Neural cell (in vitro differentiated cells): ENCODE data around the gene SIPA1. TPM values are rescaled to one million over a fixed set of nuclear protein-coding genes. Genes with fewer than 3 reads are reported as not detected.

Experiments
- H2AFZ ChIP-seq: fragments of 200-600, 300-800 bp; sonication (generic), shearing (Covaris generic); 2 replicates; pipeline ENCODE4 v1.6.0; 2014; ENCODE audit warnings: low read depth, mild to moderate bottlenecking, antibody characterized with exemption, low read length, moderate library complexity
- H3F3A ChIP-seq: fragments of 200-600 bp; shearing (Covaris generic); 2 replicates; pipeline ENCODE4 v1.6.1; 2016; ENCODE audit warnings: mild to moderate bottlenecking, moderate library complexity, mixed read lengths, antibody characterized with exemption, low read length; ENCODE audit not compliant: insufficient read depth, poor library complexity, severe bottlenecking
- H3K27ac ChIP-seq: fragments of 200-600, 300-800 bp; sonication (generic), shearing (Covaris generic); 2 replicates; pipeline ENCODE4 v1.5.1; 2014; ENCODE audit warnings: mild to moderate bottlenecking, low read length, moderate library complexity
- H3K27me3 ChIP-seq: fragments of 300-800, 200-600 bp; sonication (generic), shearing (Covaris generic); 2 replicates; pipeline ENCODE4 v1.6.0; 2014; ENCODE audit warnings: mild to moderate bottlenecking, low read depth, low read length, moderate library complexity; ENCODE audit not compliant: insufficient read depth
- H3K36me3 ChIP-seq: fragments of 300-800, 200-600 bp; sonication (generic), shearing (Covaris generic); 2 replicates; pipeline ENCODE4 v1.5.1; 2014; ENCODE audit warnings: mild to moderate bottlenecking, antibody characterized with exemption, low read length, moderate library complexity; ENCODE audit not compliant: insufficient read depth
- H3K4me2 ChIP-seq: fragments of 300-800, 200-600 bp; sonication (generic), shearing (Covaris generic); 2 replicates; pipeline ENCODE4 v1.6.0; 2014; ENCODE audit warnings: mild to moderate bottlenecking, low read length
- H3K4me3 ChIP-seq: fragments of 300-800, 200-600 bp; sonication (generic), shearing (Covaris generic); 2 replicates; pipeline ENCODE4 v1.5.1; 2014; ENCODE audit warnings: mild to moderate bottlenecking, low read length, moderate library complexity
- H3K79me2 ChIP-seq: fragments of 200-600 bp; shearing (Covaris generic); replicated peaks from 2 replicates; pipeline ENCODE4 v1.6.0; 2014; ENCODE audit warnings: mild to moderate bottlenecking, low read length, moderate library complexity; ENCODE audit not compliant: insufficient read depth
- H3K9ac ChIP-seq: fragments of 300-800, 200-600 bp; sonication (generic), shearing (Covaris generic); 2 replicates; pipeline ENCODE4 v1.6.1; 2016; ENCODE audit warnings: mild to moderate bottlenecking, low read length, mixed read lengths
- H3K9me2 ChIP-seq: fragments of 200-600 bp; shearing (Covaris generic); 2 replicates; pipeline ENCODE4 v1.6.1; 2016; ENCODE audit warnings: mild to moderate bottlenecking, low read length, mixed read lengths; ENCODE audit not compliant: insufficient read depth
- H3K9me3 ChIP-seq: fragments of 200-600, 300-800 bp; sonication (generic), shearing (Covaris generic); 2 replicates; pipeline ENCODE4 v1.6.1; 2016; ENCODE audit warnings: mild to moderate bottlenecking, mixed run types, low read length, moderate library complexity, mixed read lengths
- H4K20me1 ChIP-seq: fragments of 200-600 bp; shearing (Covaris generic); 2 replicates; pipeline ENCODE4 v1.6.1; 2016; ENCODE audit warnings: mild to moderate bottlenecking, mixed run types; ENCODE audit not compliant: insufficient read depth
- CTCF ChIP-seq: fragments of 450-650 bp; IDR thresholded peaks from 2 replicates; pipeline ENCODE4 v1.5.1; 2014; ENCODE audit warnings: antibody characterized with exemption, mild to moderate bottlenecking, moderate library complexity; ENCODE audit not compliant: poor library complexity, severe bottlenecking
- EP300 ChIP-seq: fragments of 450-650 bp; conservative IDR thresholded peaks from 2 replicates; pipeline ENCODE4 v1.6.1; 2014; ENCODE audit warnings: antibody characterized with exemption, mild to moderate bottlenecking, moderate library complexity; ENCODE audit not compliant: poor library complexity, severe bottlenecking
- EZH2 ChIP-seq: fragments of 200-600, 300-800 bp; shearing (Covaris generic), sonication (generic); IDR thresholded peaks from 2 replicates; pipeline ENCODE4 v1.6.1; 2014; ENCODE audit warnings: antibody characterized with exemption, low read length, borderline replicate concordance, mild to moderate bottlenecking; ENCODE audit not compliant: insufficient read depth, poor library complexity, severe bottlenecking
- MXI1 ChIP-seq: fragments of 450-650 bp; conservative IDR thresholded peaks from 2 replicates; pipeline ENCODE4 v1.6.1; 2014; ENCODE audit warnings: antibody characterized with exemption, mild to moderate bottlenecking; ENCODE audit not compliant: poor library complexity, severe bottlenecking
- POLR2AphosphoS5 ChIP-seq: IDR thresholded peaks from 2 replicates; pipeline ENCODE4 v1.6.1; 2012
- RAD21 ChIP-seq: fragments of 450-650 bp; conservative IDR thresholded peaks from 2 replicates; pipeline ENCODE4 v1.6.1; 2014; ENCODE audit warnings: antibody characterized with exemption, mild to moderate bottlenecking, moderate library complexity
- REST ChIP-seq: IDR thresholded peaks from 2 replicates; pipeline ENCODE4 v1.6.1; 2012; ENCODE audit warnings: borderline replicate concordance
- SMC3 ChIP-seq: fragments of 450-650 bp; conservative IDR thresholded peaks from 2 replicates; pipeline ENCODE4 v1.6.1; 2014; ENCODE audit warnings: antibody characterized with exemption, mild to moderate bottlenecking, moderate library complexity; ENCODE audit not compliant: poor library complexity
- TAF1 ChIP-seq: IDR thresholded peaks from 2 replicates; pipeline ENCODE4 v1.6.1; 2012; ENCODE audit warnings: low read depth
- polyA plus RNA-seq: library from polyadenylated mRNA; depleted of rRNA; stranded (reverse); fragments of >200 nt; gene quantifications from 2 replicates; pipeline ENCODE4 v1.2.3, GENCODE V29; 2014

The SIPA1 gene
- polyA plus RNA-seq, 1 donor from 2014 or later: 6.5 TPM

- no peaks in the 10 kb centered on the region for H3K9me3 ChIP-seq
- H3K27me3 ChIP-seq: peaks cover 14% of the 10 kb centered on the region
- no peaks in the 10 kb centered on the region for H3K9me2 ChIP-seq
- H3K4me3 ChIP-seq: no peak overlapping the region
- no peaks in the 10 kb centered on the region for H4K20me1 ChIP-seq
- H3F3A ChIP-seq: no peaks in the 10 kb centered on the region
- no peak overlapping the region for H2AFZ ChIP-seq
- H3K36me3 ChIP-seq: no peaks in the 10 kb centered on the region
- no peak overlapping the region for H3K9ac ChIP-seq
- TF ChIP-seq CTCF (no peak), SMC3 (no peak), REST (no peak), EP300 (no peak), RAD21 (no peak), EZH2 (no peak), TAF1 (no peak), MXI1 (no peak), POLR2AphosphoS5 (no peak)
- H3K4me2 ChIP-seq: no peak overlapping the region
- no peak overlapping the region for H3K27ac ChIP-seq
- H3K79me2 ChIP-seq: no peaks in the 10 kb centered on the region
Measured at GRCh38 chr11:65646288-65646957, 8.5 kb downstream of the SIPA1 start.

GRCh38 chr11:65646958-65647701, 9.2 kb downstream of the SIPA1 start:
- H3K27me3 ChIP-seq: peaks cover 14% of the 10 kb centered on the region
- H4K20me1 ChIP-seq: no peaks in the 10 kb centered on the region
- no peaks in the 10 kb centered on the region for H3K36me3 ChIP-seq
- H3K4me2 ChIP-seq: no peak overlapping the region
- H3K9me3 ChIP-seq: no peaks in the 10 kb centered on the region
- no peak overlapping the region for H3K27ac ChIP-seq
- no peaks in the 10 kb centered on the region for H3F3A ChIP-seq
- no peaks in the 10 kb centered on the region for H3K79me2 ChIP-seq
- H3K4me3 ChIP-seq: peak overlapping the region; percentile 18
- H3K9me2 ChIP-seq: no peaks in the 10 kb centered on the region
- TF ChIP-seq MXI1 (no peak), TAF1 (no peak), EP300 (no peak), SMC3 (no peak), EZH2 (no peak), RAD21 (no peak), REST (no peak), CTCF (no peak), POLR2AphosphoS5 (no peak)
- H2AFZ ChIP-seq: no peak overlapping the region
- H3K9ac ChIP-seq: no peak overlapping the region
